H1 (cell line): ENCODE data around the gene TMEM17.

Experiments
- BCL11A ChIP-seq, 2 experiments: IDR thresholded peaks; one replicate each; pipeline ENCODE4 v1.6.1; 2011; ENCODE audit warnings: low read depth in 2 of 2, low read length in 2 of 2, mild to moderate bottlenecking in 2 of 2
- CEBPB ChIP-seq: IDR thresholded peaks from 2 replicates; pipeline ENCODE4 v1.6.1; 2012; ENCODE audit warnings: low read depth, low read length
- CHD1 ChIP-seq: IDR thresholded peaks from 2 replicates; pipeline ENCODE4 v1.6.1; 2012; ENCODE audit warnings: low read depth, low read length, improper control_type of control experiment
- CTCF ChIP-seq, 3 experiments: IDR thresholded peaks; 1 replicate in 2 of 3; 2 replicates in 1 of 3; pipeline versions ENCODE4 v1.5.1 to v1.6.1; 2011; ENCODE audit warnings: low read length in 3 of 3, mild to moderate bottlenecking in 3 of 3, inconsistent platforms in 2 of 3, low read depth in 1 of 3, moderate library complexity in 1 of 3; ENCODE audit not compliant: insufficient read depth in 1 of 3; ENCODE audit errors: control extremely low read depth in 1 of 3
- EP300 ChIP-seq, 2 experiments: IDR thresholded peaks; 1 replicate in 1 of 2; 2 replicates in 1 of 2; pipeline ENCODE4 v1.6.1; 2011 to 2012; ENCODE audit warnings: low read depth in 2 of 2, low read length in 2 of 2, mild to moderate bottlenecking in 2 of 2, borderline replicate concordance in 1 of 2, inconsistent platforms in 1 of 2, moderate library complexity in 1 of 2
- FOSL1 ChIP-seq: IDR thresholded peaks from 2 replicates; pipeline ENCODE4 v1.6.1; 2011; ENCODE audit warnings: mild to moderate bottlenecking, low read depth, low read length, moderate library complexity; ENCODE audit not compliant: insufficient read depth
- GABPA ChIP-seq: IDR thresholded peaks from 2 replicates; pipeline ENCODE4 v1.6.1; 2011; ENCODE audit warnings: mild to moderate bottlenecking, low read length, moderate library complexity, borderline replicate concordance; ENCODE audit not compliant: insufficient read depth
- HDAC6 ChIP-seq: IDR thresholded peaks from one replicate; pipeline ENCODE4 v1.7.1; 2012; ENCODE audit warnings: low read depth, mild to moderate bottlenecking, inconsistent platforms, low read length, moderate library complexity
- NANOG ChIP-seq: IDR thresholded peaks from 2 replicates; pipeline ENCODE4 v1.6.1; 2011; ENCODE audit warnings: low read length, low read depth, mild to moderate bottlenecking, inconsistent platforms; ENCODE audit not compliant: insufficient read depth, poor library complexity, severe bottlenecking
- POLR2A ChIP-seq, 2 experiments: IDR thresholded peaks; 1 replicate in 1 of 2; 2 replicates in 1 of 2; pipeline ENCODE4 v1.6.1; 2011; ENCODE audit warnings: low read depth in 2 of 2, low read length in 2 of 2, mild to moderate bottlenecking in 2 of 2; ENCODE audit errors: control extremely low read depth in 1 of 2
- SIX5 ChIP-seq: IDR thresholded peaks from 2 replicates; pipeline ENCODE4 v1.6.1; 2011; ENCODE audit warnings: mild to moderate bottlenecking, low read depth, low read length
- SP1 ChIP-seq: IDR thresholded peaks from 2 replicates; pipeline ENCODE4 v1.6.1; 2011; ENCODE audit warnings: low read depth, low read length
- TCF12 ChIP-seq: IDR thresholded peaks from 2 replicates; pipeline ENCODE4 v1.6.1; 2011; ENCODE audit warnings: low read depth, mild to moderate bottlenecking, low read length
- TEAD4 ChIP-seq: IDR thresholded peaks from 2 replicates; pipeline ENCODE4 v1.6.1; 2012; ENCODE audit warnings: low read depth, low read length, inconsistent platforms, mixed read lengths

- no peak for TF ChIP-seq EP300 (IDR thresholded peaks at IDR 0.05; ENCODE audit: borderline replicate concordance in 1 of 2, low read depth in 2 of 2, low read length in 2 of 2)
- TF ChIP-seq CTCF (IDR thresholded peaks at IDR 0.05; ENCODE audit: control extremely low read depth in 1 of 3, insufficient read depth in 1 of 3, low read depth in 1 of 3, low read length in 3 of 3): no peak
- TF ChIP-seq CEBPB: no peak
- no peak for TF ChIP-seq POLR2A (IDR thresholded peaks at IDR 0.05; ENCODE audit: control extremely low read depth in 1 of 2, low read depth in 2 of 2, low read length in 2 of 2)
- no peak for TF ChIP-seq CHD1
- no peak for TF ChIP-seq FOSL1
- TF ChIP-seq NANOG: no peak
- no peak for TF ChIP-seq GABPA
- no peak for TF ChIP-seq SIX5
- TF ChIP-seq BCL11A (IDR thresholded peaks at IDR 0.05; ENCODE audit: low read depth in 2 of 2, low read length in 2 of 2): no peak
- TF ChIP-seq SP1: no peak
- no peak for TF ChIP-seq TCF12
- no peak for TF ChIP-seq TEAD4
- no peak for TF ChIP-seq HDAC6
These were observed 46.9 kb downstream of the TMEM17 start for GRCh38 chr2:62459106-62459505.
